Right kidney (tissue), 1 donor: ENCODE measurements around the gene TMEM178B.
A peak's percentile ranks its signal among the peaks of the same experiment; 100 is the strongest.
"Not testable (repeated sequence)": the region's sequence is repeated elsewhere in the genome, so short reads cannot be mapped to it uniquely, and the experiment has no call there.

ENCODE experiments used
- DNase-seq: peaks from one replicate; pipeline ENCODE4 v3.0.0-alpha.2; 2016

Gene TMEM178B

GRCh38 chr7:141397236-141398163, 323.6 kb downstream of the TMEM178B start:
- no peak for DNase-seq

GRCh38 chr7:141400356-141400755, 326.5 kb downstream of the TMEM178B start:
- no peak for DNase-seq

GRCh38 chr7:141402277-141402996, 328.6 kb downstream of the TMEM178B start:
- no peak for DNase-seq

- not testable (repeated sequence) for DNase-seq
These were observed 330.0 kb downstream of the TMEM178B start for GRCh38 chr7:141403846-141404245.

GRCh38 chr7:141406347-141406746, 332.5 kb downstream of the TMEM178B start:
- DNase-seq, result no peak

- DNase-seq, result no peak
These were observed 334.0 kb downstream of the TMEM178B start for GRCh38 chr7:141407893-141408292.

GRCh38 chr7:141408440-141408839, 334.6 kb downstream of the TMEM178B start:
- DNase-seq, result no peak

GRCh38 chr7:141409219-141409618, 335.4 kb downstream of the TMEM178B start:
- no peak for DNase-seq

- DNase-seq, result peak; percentile 8
These were observed 336.0 kb downstream of the TMEM178B start for GRCh38 chr7:141409801-141410329.

- no peak for DNase-seq
These were observed 336.6 kb downstream of the TMEM178B start for GRCh38 chr7:141410353-141411000.

GRCh38 chr7:141411133-141411532, 337.3 kb downstream of the TMEM178B start:
- DNase-seq, result no peak

- no peak for DNase-seq
These were observed 342.1 kb downstream of the TMEM178B start for GRCh38 chr7:141415999-141416398.

- DNase-seq, result no peak
These were observed 342.9 kb downstream of the TMEM178B start for GRCh38 chr7:141416650-141417270.

- no peak for DNase-seq
These were observed 343.6 kb downstream of the TMEM178B start for GRCh38 chr7:141417506-141417905.

GRCh38 chr7:141418066-141418465, 344.2 kb downstream of the TMEM178B start:
- no peak for DNase-seq

- no peak for DNase-seq
These were observed 347.4 kb downstream of the TMEM178B start for GRCh38 chr7:141421306-141421705.

GRCh38 chr7:141427134-141427533, 353.3 kb downstream of the TMEM178B start:
- no peak for DNase-seq

- no peak for DNase-seq
These were observed 356.7 kb downstream of the TMEM178B start for GRCh38 chr7:141430455-141431139.

GRCh38 chr7:141431140-141431479, 357.2 kb downstream of the TMEM178B start:
- DNase-seq, result no peak

GRCh38 chr7:141431711-141432110, 357.8 kb downstream of the TMEM178B start:
- DNase-seq, result no peak

- DNase-seq, result no peak
These were observed 359.8 kb downstream of the TMEM178B start for GRCh38 chr7:141433698-141434097.

- DNase-seq, result no peak
These were observed 362.3 kb downstream of the TMEM178B start for GRCh38 chr7:141436139-141436538.
